22Rv1 (cell line): Measurements from ENCODE around the gene DLG4.
"Not testable (repeated sequence)": the region's sequence is repeated elsewhere in the genome, so short reads cannot be mapped to it uniquely, and the experiment has no call there.

ENCODE experiments used
- ZFX ChIP-seq: fragments of 450-650 bp; IDR thresholded peaks from 2 replicates; pipeline ENCODE4 v1.6.1; 2017; ENCODE audit warnings: antibody characterized with exemption, borderline replicate concordance
- TF ChIP-seq, protein P1 (sequence below): fragments of 450-650 bp; IDR thresholded peaks from 2 replicates; pipeline ENCODE4 v1.5.1; 2017; ENCODE audit warnings: mild to moderate bottlenecking

DNA sequence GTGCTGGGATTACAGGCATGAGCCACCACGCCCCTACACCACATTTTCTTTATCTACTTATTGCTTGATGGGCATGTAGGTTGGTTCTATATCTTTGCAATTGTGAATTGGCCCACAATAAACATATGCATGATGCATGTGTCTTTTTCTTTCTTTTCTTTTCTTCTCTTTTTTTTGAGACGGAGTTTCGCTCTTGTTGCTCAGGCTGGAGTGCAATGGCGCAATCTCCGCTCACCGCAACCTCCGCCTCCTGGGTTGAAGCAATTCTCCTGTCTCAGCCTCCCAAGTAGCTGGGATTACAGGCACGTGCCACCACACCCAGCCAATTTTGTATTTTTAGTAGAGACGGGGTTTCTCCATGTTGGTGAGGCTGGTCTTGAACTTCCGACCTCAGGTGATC is 61.2 kb downstream of the DLG4 start:
- TF ChIP-seq, protein P1, sequence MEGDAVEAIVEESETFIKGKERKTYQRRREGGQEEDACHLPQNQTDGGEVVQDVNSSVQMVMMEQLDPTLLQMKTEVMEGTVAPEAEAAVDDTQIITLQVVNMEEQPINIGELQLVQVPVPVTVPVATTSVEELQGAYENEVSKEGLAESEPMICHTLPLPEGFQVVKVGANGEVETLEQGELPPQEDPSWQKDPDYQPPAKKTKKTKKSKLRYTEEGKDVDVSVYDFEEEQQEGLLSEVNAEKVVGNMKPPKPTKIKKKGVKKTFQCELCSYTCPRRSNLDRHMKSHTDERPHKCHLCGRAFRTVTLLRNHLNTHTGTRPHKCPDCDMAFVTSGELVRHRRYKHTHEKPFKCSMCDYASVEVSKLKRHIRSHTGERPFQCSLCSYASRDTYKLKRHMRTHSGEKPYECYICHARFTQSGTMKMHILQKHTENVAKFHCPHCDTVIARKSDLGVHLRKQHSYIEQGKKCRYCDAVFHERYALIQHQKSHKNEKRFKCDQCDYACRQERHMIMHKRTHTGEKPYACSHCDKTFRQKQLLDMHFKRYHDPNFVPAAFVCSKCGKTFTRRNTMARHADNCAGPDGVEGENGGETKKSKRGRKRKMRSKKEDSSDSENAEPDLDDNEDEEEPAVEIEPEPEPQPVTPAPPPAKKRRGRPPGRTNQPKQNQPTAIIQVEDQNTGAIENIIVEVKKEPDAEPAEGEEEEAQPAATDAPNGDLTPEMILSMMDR = not testable (repeated sequence)
- not testable (repeated sequence) for TF ChIP-seq ZFX
